ENCODE data around the gene BRCC3.
A peak's percentile ranks its signal among the peaks of the same experiment; 100 is the strongest.

- TF ChIP-seq, protein P1, sequence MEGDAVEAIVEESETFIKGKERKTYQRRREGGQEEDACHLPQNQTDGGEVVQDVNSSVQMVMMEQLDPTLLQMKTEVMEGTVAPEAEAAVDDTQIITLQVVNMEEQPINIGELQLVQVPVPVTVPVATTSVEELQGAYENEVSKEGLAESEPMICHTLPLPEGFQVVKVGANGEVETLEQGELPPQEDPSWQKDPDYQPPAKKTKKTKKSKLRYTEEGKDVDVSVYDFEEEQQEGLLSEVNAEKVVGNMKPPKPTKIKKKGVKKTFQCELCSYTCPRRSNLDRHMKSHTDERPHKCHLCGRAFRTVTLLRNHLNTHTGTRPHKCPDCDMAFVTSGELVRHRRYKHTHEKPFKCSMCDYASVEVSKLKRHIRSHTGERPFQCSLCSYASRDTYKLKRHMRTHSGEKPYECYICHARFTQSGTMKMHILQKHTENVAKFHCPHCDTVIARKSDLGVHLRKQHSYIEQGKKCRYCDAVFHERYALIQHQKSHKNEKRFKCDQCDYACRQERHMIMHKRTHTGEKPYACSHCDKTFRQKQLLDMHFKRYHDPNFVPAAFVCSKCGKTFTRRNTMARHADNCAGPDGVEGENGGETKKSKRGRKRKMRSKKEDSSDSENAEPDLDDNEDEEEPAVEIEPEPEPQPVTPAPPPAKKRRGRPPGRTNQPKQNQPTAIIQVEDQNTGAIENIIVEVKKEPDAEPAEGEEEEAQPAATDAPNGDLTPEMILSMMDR (IDR thresholded peaks at IDR 0.05), result peak; percentile 16 to 53 (median 39)
- TF ChIP-seq POLR2A (IDR thresholded peaks at IDR 0.05), result no peak
These were observed 15.0 kb downstream of the BRCC3 start for GRCh38 chrX:155086202-155086840.

All from heart left ventricle (tissue), 13 donors.